ENCODE data around the gene SLC11A1. TPM values are rescaled to one million over a fixed set of nuclear protein-coding genes. Genes with fewer than 3 reads are reported as not detected.

The SLC11A1 gene
- total RNA-seq, 1 experiment from 2014 or later, result 0.44 TPM

GRCh38 chr2:218406209-218406948, 24.3 kb downstream of the SLC11A1 start:
- Histone ChIP-seq H3K27me3 (ENCODE audit: insufficient read depth, low read depth) (no peaks in the 10 kb centered on the region), H3K4me3 (peak overlapping the region; percentile 63; the same call in 1 of the 2 replicates), H3F3A (ENCODE audit: insufficient read depth, low read depth) (peaks cover 18% of the 10 kb centered on the region; the same call in 1 of the 2 replicates), H2AFZ (no peak overlapping the region), H4K20me1 (ENCODE audit: insufficient read depth) (peaks cover 2% of the 10 kb centered on the region; the same call in 1 of the 2 replicates), H3K27ac (peak overlapping the region; percentile 58), H3K9me3 (ENCODE audit: insufficient read depth, low read depth) (no peaks in the 10 kb centered on the region), H3K4me2 (peak overlapping the region; percentile 94), H3K9me2 (ENCODE audit: insufficient read depth) (no peaks in the 10 kb centered on the region), H3K79me2 (ENCODE audit: low read depth) (peaks cover 7% of the 10 kb centered on the region), H3K4me1 (replicated peaks; ENCODE audit: insufficient read depth) (peaks cover 17% of the 10 kb centered on the region), H3K36me3 (ENCODE audit: low read depth) (no peaks in the 10 kb centered on the region)
- no TSS peak for BruUV-seq (replicated peaks)
- DNase-seq, result peak; percentile 78 to 97
- POLR2A ChIA-PET (ENCODE audit: unreplicated experiment), result interaction anchor here (0.6 kb wide), 2 partner anchors 41 to 131 kb away, joined by 4 to 5 read pairs; no protein-coding TSS in a partner anchor
- intact Hi-C loops (cut with micrococcal nuclease; ENCODE audit: unreplicated experiment), result loop anchor here (1.0 to 2.0 kb wide), 4 partner anchors 38 to 242 kb away; partner anchors contain the start of genes CNOT9 and USP37
- CTCF ChIA-PET, result interaction anchor here (1.6 kb wide), 1 partner anchor 134 kb away, joined by 4 read pairs; no protein-coding TSS in a partner anchor
- TF ChIP-seq EZH2 (IDR thresholded peaks at IDR 0.05; ENCODE audit: low read depth), result no peak
- TF ChIP-seq, protein P1, sequence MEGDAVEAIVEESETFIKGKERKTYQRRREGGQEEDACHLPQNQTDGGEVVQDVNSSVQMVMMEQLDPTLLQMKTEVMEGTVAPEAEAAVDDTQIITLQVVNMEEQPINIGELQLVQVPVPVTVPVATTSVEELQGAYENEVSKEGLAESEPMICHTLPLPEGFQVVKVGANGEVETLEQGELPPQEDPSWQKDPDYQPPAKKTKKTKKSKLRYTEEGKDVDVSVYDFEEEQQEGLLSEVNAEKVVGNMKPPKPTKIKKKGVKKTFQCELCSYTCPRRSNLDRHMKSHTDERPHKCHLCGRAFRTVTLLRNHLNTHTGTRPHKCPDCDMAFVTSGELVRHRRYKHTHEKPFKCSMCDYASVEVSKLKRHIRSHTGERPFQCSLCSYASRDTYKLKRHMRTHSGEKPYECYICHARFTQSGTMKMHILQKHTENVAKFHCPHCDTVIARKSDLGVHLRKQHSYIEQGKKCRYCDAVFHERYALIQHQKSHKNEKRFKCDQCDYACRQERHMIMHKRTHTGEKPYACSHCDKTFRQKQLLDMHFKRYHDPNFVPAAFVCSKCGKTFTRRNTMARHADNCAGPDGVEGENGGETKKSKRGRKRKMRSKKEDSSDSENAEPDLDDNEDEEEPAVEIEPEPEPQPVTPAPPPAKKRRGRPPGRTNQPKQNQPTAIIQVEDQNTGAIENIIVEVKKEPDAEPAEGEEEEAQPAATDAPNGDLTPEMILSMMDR (conservative IDR thresholded peaks at IDR 0.05), result peak; percentile 76

DNA sequence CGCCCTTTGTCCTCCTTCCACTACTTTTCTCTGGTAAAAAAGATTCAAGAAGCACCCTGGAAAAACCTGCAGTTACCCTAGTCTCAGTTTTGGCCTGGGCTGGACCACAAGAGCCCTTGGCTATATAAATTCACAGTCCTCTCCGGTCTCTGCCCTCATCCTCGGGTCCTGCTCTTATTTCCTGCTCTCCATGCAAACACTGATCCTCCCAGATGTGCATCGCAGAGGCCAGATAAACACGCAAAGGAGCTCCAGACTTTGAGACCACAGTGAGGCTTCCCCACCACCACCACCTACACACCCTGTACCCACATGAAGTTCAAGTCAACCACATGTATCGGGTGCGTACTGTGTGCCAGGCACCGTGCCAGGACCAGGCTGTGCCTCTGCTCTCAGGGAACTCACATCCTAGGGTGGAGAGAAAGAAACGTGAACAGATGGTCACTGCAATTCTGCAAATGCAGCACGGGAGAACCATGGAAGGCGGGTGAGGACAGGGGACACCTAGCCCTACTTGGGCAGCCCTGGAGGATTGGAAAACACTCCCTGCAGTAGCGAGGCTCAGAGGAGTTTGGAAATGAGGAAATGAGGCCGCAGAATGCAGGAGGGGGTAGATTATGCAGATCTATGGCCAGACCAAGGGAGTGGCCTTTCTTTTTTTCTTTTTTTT, 25.0 kb downstream of the SLC11A1 start:
- DNase-seq, result no peak
- H3K27ac ChIP-seq, result peak overlapping the region; percentile 46; the same call in 1 of the 2 replicates
- H2AFZ ChIP-seq, result no peak overlapping the region
- H4K20me1 ChIP-seq (ENCODE audit: insufficient read depth), result no peaks in the 10 kb centered on the region
- CTCF ChIA-PET, result interaction anchor here (0.6 to 1.6 kb wide), 2 partner anchors 63 to 134 kb away, joined by 4 read pairs; no protein-coding TSS in a partner anchor
- POLR2A ChIA-PET (ENCODE audit: unreplicated experiment), result no interaction called here
- no peaks in the 10 kb centered on the region for H3K9me2 ChIP-seq (ENCODE audit: insufficient read depth)
- peak overlapping the region; percentile 63; the same call in 1 of the 2 replicates for H3K4me3 ChIP-seq
- intact Hi-C loops (cut with micrococcal nuclease; ENCODE audit: unreplicated experiment), result loop anchor here (1.0 to 2.0 kb wide), 4 partner anchors 38 to 241 kb away; partner anchors contain the start of genes CNOT9 and USP37
- H3K36me3 ChIP-seq (ENCODE audit: low read depth), result no peaks in the 10 kb centered on the region
- H3K9me3 ChIP-seq (ENCODE audit: insufficient read depth, low read depth), result no peaks in the 10 kb centered on the region
- TSS peak; percentile 28 for BruUV-seq (replicated peaks)
- no peaks in the 10 kb centered on the region for H3K27me3 ChIP-seq (ENCODE audit: insufficient read depth, low read depth)
- TF ChIP-seq, protein P1 (conservative IDR thresholded peaks at IDR 0.05), result no peak
- no peak for TF ChIP-seq EZH2 (IDR thresholded peaks at IDR 0.05; ENCODE audit: low read depth)
- peaks cover 17% of the 10 kb centered on the region for H3K4me1 ChIP-seq (replicated peaks; ENCODE audit: insufficient read depth)
- H3K79me2 ChIP-seq (ENCODE audit: low read depth), result no peaks in the 10 kb centered on the region
- H3K4me2 ChIP-seq, result peak overlapping the region; percentile 94
- peaks cover 18% of the 10 kb centered on the region; the same call in 1 of the 2 replicates for H3F3A ChIP-seq (ENCODE audit: insufficient read depth, low read depth)

DNA sequence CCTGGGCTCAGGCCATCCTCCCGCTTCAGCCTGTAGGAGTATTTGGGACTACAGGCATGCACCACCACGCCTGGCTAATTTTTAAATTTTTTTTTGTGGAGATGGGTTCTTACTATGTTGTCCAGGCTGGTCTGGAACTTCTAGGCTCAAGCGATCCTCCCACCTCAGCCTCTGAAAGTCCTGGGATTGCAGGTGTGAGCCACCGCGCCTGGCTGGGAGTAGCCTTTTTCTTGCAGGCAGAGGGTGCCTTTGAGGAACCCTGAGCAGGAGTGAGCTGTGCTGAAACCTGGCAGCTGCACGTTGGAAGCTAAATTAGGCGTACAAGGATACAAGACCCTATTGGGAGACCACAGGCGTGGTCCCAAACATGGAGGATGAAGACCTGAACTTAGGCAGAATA, 25.6 kb downstream of the SLC11A1 start:
- Histone ChIP-seq H3K9me3 (ENCODE audit: insufficient read depth, low read depth) (no peaks in the 10 kb centered on the region), H3F3A (ENCODE audit: insufficient read depth, low read depth) (peaks cover 18% of the 10 kb centered on the region; the same call in 1 of the 2 replicates), H3K9me2 (ENCODE audit: insufficient read depth) (no peaks in the 10 kb centered on the region), H3K27ac (no peak overlapping the region), H3K4me3 (no peak overlapping the region), H2AFZ (no peak overlapping the region), H3K27me3 (ENCODE audit: insufficient read depth, low read depth) (no peaks in the 10 kb centered on the region), H3K4me1 (replicated peaks; ENCODE audit: insufficient read depth) (peaks cover 17% of the 10 kb centered on the region), H4K20me1 (ENCODE audit: insufficient read depth) (no peaks in the 10 kb centered on the region), H3K36me3 (ENCODE audit: low read depth) (no peaks in the 10 kb centered on the region), H3K79me2 (ENCODE audit: low read depth) (no peaks in the 10 kb centered on the region), H3K4me2 (no peak overlapping the region)
- intact Hi-C loops (cut with micrococcal nuclease; ENCODE audit: unreplicated experiment), result loop anchor here (2.0 kb wide), 1 partner anchor 37 kb away; no protein-coding TSS in a partner anchor
- DNase-seq, result no peak
- CTCF ChIA-PET, result interaction anchor here (0.6 kb wide), 1 partner anchor 63 kb away, joined by 4 read pairs; no protein-coding TSS in a partner anchor
- no TSS peak for BruUV-seq (replicated peaks)
- TF ChIP-seq, protein P1 (conservative IDR thresholded peaks at IDR 0.05), result no peak
- TF ChIP-seq EZH2 (IDR thresholded peaks at IDR 0.05; ENCODE audit: low read depth), result no peak
- POLR2A ChIA-PET (ENCODE audit: unreplicated experiment), result no interaction called here
